ENCODE results near the gene HDAC1. TPM values are rescaled to one million over a fixed set of nuclear protein-coding genes. Genes with fewer than 3 reads are reported as not detected.

HDAC1 gene
- total and polyA plus RNA-seq, 2 of the 13 experiments (the other 11 are each of a cell fraction or from before 2014, with no cell fraction given), result 93.5 to 189 TPM

DNA sequence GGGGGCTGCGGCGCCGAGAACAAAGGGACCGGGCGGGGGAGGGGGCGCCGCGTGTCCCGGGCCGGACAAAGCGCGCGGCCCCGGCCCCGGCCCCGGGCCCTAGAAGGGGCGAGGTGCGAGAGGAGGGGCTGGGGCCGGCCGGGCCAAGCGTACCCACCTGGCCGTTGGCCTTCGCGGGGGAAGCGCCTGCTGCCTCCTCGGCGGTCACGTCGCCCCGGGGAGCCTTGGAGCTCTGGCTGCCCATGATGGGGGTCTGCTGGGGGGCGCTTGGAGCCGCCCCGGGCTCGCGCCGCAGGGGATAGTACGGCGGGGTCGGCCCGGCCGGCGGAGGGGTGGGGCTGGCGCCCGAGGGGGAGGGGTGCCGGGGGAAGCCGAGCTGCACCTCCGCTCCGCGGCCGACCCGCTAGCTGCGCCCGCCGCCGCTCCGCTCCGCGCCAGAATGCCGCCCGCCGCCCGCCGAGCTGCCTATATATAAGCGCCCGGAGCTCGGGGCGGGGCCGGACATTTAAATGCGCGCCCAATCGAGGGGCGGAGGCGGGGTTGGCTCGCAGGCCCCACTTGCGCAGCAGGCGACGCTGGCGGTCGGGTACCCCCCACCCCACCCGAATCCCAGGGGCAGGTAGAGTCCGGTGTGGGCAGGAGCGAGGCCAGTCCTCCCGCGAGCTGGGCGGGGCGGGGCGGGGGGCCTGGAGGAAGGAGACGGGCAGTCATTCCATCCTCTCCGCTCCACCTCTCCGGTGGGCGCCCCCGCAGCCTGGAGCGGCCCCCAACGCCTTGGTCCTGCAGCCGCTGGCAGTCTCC lies 44.1 kb downstream of the HDAC1 start, which contains the start of gene MARCKSL1 (continued):
- TF ChIP-seq, protein P1, sequence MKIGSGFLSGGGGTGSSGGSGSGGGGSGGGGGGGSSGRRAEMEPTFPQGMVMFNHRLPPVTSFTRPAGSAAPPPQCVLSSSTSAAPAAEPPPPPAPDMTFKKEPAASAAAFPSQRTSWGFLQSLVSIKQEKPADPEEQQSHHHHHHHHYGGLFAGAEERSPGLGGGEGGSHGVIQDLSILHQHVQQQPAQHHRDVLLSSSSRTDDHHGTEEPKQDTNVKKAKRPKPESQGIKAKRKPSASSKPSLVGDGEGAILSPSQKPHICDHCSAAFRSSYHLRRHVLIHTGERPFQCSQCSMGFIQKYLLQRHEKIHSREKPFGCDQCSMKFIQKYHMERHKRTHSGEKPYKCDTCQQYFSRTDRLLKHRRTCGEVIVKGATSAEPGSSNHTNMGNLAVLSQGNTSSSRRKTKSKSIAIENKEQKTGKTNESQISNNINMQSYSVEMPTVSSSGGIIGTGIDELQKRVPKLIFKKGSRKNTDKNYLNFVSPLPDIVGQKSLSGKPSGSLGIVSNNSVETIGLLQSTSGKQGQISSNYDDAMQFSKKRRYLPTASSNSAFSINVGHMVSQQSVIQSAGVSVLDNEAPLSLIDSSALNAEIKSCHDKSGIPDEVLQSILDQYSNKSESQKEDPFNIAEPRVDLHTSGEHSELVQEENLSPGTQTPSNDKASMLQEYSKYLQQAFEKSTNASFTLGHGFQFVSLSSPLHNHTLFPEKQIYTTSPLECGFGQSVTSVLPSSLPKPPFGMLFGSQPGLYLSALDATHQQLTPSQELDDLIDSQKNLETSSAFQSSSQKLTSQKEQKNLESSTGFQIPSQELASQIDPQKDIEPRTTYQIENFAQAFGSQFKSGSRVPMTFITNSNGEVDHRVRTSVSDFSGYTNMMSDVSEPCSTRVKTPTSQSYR (CRISPR knock-in tag; IDR thresholded peaks at IDR 0.05; ENCODE audit: borderline replicate concordance), result peak; percentile 41; the same call in 1 of the 2 replicates
- TF ChIP-seq, protein P2, sequence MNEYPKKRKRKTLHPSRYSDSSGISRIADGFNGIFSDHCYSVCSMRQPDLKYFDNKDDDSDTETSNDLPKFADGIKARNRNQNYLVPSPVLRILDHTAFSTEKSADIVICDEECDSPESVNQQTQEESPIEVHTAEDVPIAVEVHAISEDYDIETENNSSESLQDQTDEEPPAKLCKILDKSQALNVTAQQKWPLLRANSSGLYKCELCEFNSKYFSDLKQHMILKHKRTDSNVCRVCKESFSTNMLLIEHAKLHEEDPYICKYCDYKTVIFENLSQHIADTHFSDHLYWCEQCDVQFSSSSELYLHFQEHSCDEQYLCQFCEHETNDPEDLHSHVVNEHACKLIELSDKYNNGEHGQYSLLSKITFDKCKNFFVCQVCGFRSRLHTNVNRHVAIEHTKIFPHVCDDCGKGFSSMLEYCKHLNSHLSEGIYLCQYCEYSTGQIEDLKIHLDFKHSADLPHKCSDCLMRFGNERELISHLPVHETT (CRISPR knock-in tag; conservative IDR thresholded peaks at IDR 0.05), result no peak
- TF ChIP-seq ZSCAN22 (CRISPR knock-in tag; IDR thresholded peaks at IDR 0.05), result no peak
- no peak for TF ChIP-seq ZNF674 (CRISPR knock-in tag; IDR thresholded peaks at IDR 0.05; ENCODE audit: low read depth)
- no peak for TF ChIP-seq CREBL2 (CRISPR knock-in tag; IDR thresholded peaks at IDR 0.05; ENCODE audit: borderline replicate concordance)
- no peak for TF ChIP-seq MTF1 (CRISPR knock-in tag; IDR thresholded peaks at IDR 0.05)
- TF ChIP-seq DNMT1 (CRISPR knock-in tag; IDR thresholded peaks at IDR 0.05), result no peak
- no peak for TF ChIP-seq EHMT2 (IDR thresholded peaks at IDR 0.05; ENCODE audit: borderline replicate concordance, low read depth, low read length)
- TF ChIP-seq ARNT (IDR thresholded peaks at IDR 0.05), result no peak
- peak; percentile 42 for TF ChIP-seq POGK (CRISPR knock-in tag; conservative IDR thresholded peaks at IDR 0.05)
- no peak for TF ChIP-seq ZBTB33 (CRISPR knock-in tag; IDR thresholded peaks at IDR 0.05)
- TF ChIP-seq ZNF414 (CRISPR knock-in tag; IDR thresholded peaks at IDR 0.05), result 0 out of 2 replicates have a peak, but pooled peaks have one; percentile 25
- no peak for TF ChIP-seq ZNF180 (CRISPR knock-in tag; IDR thresholded peaks at IDR 0.05; ENCODE audit: borderline replicate concordance, low read depth)
- TF ChIP-seq, protein P3, sequence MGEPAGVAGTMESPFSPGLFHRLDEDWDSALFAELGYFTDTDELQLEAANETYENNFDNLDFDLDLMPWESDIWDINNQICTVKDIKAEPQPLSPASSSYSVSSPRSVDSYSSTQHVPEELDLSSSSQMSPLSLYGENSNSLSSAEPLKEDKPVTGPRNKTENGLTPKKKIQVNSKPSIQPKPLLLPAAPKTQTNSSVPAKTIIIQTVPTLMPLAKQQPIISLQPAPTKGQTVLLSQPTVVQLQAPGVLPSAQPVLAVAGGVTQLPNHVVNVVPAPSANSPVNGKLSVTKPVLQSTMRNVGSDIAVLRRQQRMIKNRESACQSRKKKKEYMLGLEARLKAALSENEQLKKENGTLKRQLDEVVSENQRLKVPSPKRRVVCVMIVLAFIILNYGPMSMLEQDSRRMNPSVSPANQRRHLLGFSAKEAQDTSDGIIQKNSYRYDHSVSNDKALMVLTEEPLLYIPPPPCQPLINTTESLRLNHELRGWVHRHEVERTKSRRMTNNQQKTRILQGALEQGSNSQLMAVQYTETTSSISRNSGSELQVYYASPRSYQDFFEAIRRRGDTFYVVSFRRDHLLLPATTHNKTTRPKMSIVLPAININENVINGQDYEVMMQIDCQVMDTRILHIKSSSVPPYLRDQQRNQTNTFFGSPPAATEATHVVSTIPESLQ (CRISPR knock-in tag; conservative IDR thresholded peaks at IDR 0.05), result no peak
- TF ChIP-seq ZIK1 (CRISPR knock-in tag; IDR thresholded peaks at IDR 0.05; ENCODE audit: borderline replicate concordance, low read depth), result no peak

All from HepG2 (cell line).